ENCODE results near the gene NT5C.
"Not testable (repeated sequence)": the region's sequence is repeated elsewhere in the genome, so short reads cannot be mapped to it uniquely, and the experiment has no call there.

GRCh38 chr17:75137762-75138161 lies 6.2 kb upstream of the NT5C start:
- TF ChIP-seq, protein P1, sequence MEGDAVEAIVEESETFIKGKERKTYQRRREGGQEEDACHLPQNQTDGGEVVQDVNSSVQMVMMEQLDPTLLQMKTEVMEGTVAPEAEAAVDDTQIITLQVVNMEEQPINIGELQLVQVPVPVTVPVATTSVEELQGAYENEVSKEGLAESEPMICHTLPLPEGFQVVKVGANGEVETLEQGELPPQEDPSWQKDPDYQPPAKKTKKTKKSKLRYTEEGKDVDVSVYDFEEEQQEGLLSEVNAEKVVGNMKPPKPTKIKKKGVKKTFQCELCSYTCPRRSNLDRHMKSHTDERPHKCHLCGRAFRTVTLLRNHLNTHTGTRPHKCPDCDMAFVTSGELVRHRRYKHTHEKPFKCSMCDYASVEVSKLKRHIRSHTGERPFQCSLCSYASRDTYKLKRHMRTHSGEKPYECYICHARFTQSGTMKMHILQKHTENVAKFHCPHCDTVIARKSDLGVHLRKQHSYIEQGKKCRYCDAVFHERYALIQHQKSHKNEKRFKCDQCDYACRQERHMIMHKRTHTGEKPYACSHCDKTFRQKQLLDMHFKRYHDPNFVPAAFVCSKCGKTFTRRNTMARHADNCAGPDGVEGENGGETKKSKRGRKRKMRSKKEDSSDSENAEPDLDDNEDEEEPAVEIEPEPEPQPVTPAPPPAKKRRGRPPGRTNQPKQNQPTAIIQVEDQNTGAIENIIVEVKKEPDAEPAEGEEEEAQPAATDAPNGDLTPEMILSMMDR (IDR thresholded peaks at IDR 0.05 in 2 of 3, conservative IDR thresholded peaks at IDR 0.05 in 1 of 3; ENCODE audit: borderline replicate concordance in 1 of 3, insufficient read depth in 1 of 3, low read depth in 2 of 3, low read length in 2 of 3), result not testable (repeated sequence)
- not testable (repeated sequence) for TF ChIP-seq REST (IDR thresholded peaks at IDR 0.05; ENCODE audit: low read depth); POLR2A (IDR thresholded peaks at IDR 0.05; ENCODE audit: borderline replicate concordance, extremely low read depth, insufficient read depth, insufficient read length); ZNF274 (IDR thresholded peaks at IDR 0.05; ENCODE audit: low read depth, low read length); SIN3A (IDR thresholded peaks at IDR 0.05; ENCODE audit: low read depth); EZH2 (IDR thresholded peaks at IDR 0.05); EGR1 (IDR thresholded peaks at IDR 0.05; ENCODE audit: low read depth); EZH2phosphoT487 (IDR thresholded peaks at IDR 0.05; ENCODE audit: borderline replicate concordance); POLR2AphosphoS5 (IDR thresholded peaks at IDR 0.05; ENCODE audit: low read depth, low read length)

All from HCT116 (cell line).